Gastroesophageal sphincter (tissue), 4 donors: ENCODE data around the gene PTPRN2. TPM values are rescaled to one million over a fixed set of nuclear protein-coding genes. Genes with fewer than 3 reads are reported as not detected.
"Not testable (repeated sequence)": the region's sequence is repeated elsewhere in the genome, so short reads cannot be mapped to it uniquely, and the experiment has no call there.

Source experiments
- ATAC-seq: fragments of 150-250 bp; one replicate; pipeline ENCODE4 v1.9.1; 2016; ENCODE audit warnings: mild to moderate bottlenecking, moderate library complexity
- H3K27ac ChIP-seq, 4 donors: fragments of 200-600 bp; sonication (generic) in 3 of 4; 1 replicate in 3 of 4; 2 replicates in 1 of 4; pipeline ENCODE4 v1.5.1; 2016 to 2019
- H3K27me3 ChIP-seq: fragments of 200-600 bp; sonication (generic); one replicate; pipeline ENCODE4 v1.5.1; 2019
- H3K36me3 ChIP-seq, 2 donors: fragments of 200-600 bp; sonication (generic); one replicate each; pipeline ENCODE4 v1.5.1; 2019; ENCODE audit warnings: control low read depth in 1 of 2
- H3K4me1 ChIP-seq, 3 donors: fragments of 200-600 bp; sonication (generic); 1 replicate in 2 of 3; 2 replicates in 1 of 3; pipeline ENCODE4 v1.5.1; 2016 to 2019; ENCODE audit warnings: control low read depth in 2 of 3
- H3K4me3 ChIP-seq, 2 donors: fragments of 200-600 bp; sonication (generic); one replicate each; pipeline ENCODE4 v1.5.1; 2019; ENCODE audit warnings: mild to moderate bottlenecking in 1 of 2, moderate library complexity in 1 of 2
- H3K9me3 ChIP-seq, 3 donors: fragments of 200-600 bp; sonication (generic); one replicate each; pipeline ENCODE4 v1.5.1; 2017 to 2019; ENCODE audit warnings: control low read depth in 2 of 3
- EP300 ChIP-seq: sonication (generic); formaldehyde crosslinking; IDR thresholded peaks from one replicate; pipeline ENCODE4 v1.6.1; 2017; ENCODE audit warnings: antibody characterized with exemption, mild to moderate bottlenecking
- POLR2A ChIP-seq, 2 donors: fragments of 450-650 bp; IDR thresholded peaks; one replicate each; pipeline ENCODE4 v1.6.1; 2017; ENCODE audit warnings: antibody characterized with exemption in 2 of 2, mild to moderate bottlenecking in 2 of 2, moderate library complexity in 1 of 2
- POLR2AphosphoS5 ChIP-seq: sonication (generic); formaldehyde crosslinking; IDR thresholded peaks from one replicate; pipeline ENCODE4 v1.6.1; 2017; ENCODE audit warnings: antibody characterized with exemption
- WGBS, 2 donors: methylation state at CpG; one replicate each; pipeline ENCODE4 v1.1.5; 2018; ENCODE audit warnings: low coverage in 1 of 2; 5-methylcytosine and 5-hydroxymethylcytosine counted together
- total RNA-seq, 4 donors: library from RNA; depleted of rRNA; stranded (reverse); fragments of >200 nt; gene quantifications; one replicate each; pipeline ENCODE4 v1.1.0, GENCODE V29; 2016
- TF ChIP-seq, protein P1 (sequence below), 4 experiments: fragments of 200-600 bp in 2 of 4; fragments of 450-650 bp in 2 of 4; sonication (generic) in 1 of 4; IDR thresholded peaks; one replicate each; pipeline ENCODE4 v1.5.1; 2017 to 2019; ENCODE audit warnings: antibody characterized with exemption in 4 of 4, mild to moderate bottlenecking in 2 of 4, moderate library complexity in 2 of 4

Gene PTPRN2
- total RNA-seq, 4 donors from 2014 or later, result 1.7 to 4.7 (median 3.3) TPM

DNA sequence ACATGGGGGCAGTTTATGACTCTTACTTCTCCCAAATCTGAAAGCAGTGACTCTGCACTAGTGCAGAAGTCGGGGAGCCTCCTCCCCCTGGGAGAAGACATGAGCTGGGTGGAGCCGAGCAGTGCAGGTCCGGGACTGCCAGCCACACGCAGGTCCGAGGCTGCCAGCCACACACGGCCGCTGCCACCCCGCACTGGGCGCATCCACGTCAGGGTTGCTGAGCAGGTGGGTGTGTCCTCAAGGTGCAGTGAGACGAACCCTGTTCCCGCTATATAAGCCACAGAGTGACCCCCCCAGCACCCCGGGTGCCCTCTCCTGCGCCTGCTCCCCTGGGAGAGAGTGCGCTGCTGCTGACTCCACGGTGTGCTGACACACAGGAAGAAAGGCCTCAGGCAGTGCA is 430.2 kb downstream of the PTPRN2 start:
- TF ChIP-seq, protein P1, sequence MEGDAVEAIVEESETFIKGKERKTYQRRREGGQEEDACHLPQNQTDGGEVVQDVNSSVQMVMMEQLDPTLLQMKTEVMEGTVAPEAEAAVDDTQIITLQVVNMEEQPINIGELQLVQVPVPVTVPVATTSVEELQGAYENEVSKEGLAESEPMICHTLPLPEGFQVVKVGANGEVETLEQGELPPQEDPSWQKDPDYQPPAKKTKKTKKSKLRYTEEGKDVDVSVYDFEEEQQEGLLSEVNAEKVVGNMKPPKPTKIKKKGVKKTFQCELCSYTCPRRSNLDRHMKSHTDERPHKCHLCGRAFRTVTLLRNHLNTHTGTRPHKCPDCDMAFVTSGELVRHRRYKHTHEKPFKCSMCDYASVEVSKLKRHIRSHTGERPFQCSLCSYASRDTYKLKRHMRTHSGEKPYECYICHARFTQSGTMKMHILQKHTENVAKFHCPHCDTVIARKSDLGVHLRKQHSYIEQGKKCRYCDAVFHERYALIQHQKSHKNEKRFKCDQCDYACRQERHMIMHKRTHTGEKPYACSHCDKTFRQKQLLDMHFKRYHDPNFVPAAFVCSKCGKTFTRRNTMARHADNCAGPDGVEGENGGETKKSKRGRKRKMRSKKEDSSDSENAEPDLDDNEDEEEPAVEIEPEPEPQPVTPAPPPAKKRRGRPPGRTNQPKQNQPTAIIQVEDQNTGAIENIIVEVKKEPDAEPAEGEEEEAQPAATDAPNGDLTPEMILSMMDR (IDR thresholded peaks at IDR 0.05), result no peak
- Histone ChIP-seq H3K9me3 (no peaks in the 10 kb centered on the region), H3K36me3 (no peaks in the 10 kb centered on the region), H3K4me3 (no peak overlapping the region), H3K27ac (no peak overlapping the region), H3K4me1 (no peaks in the 10 kb centered on the region), H3K27me3 (peaks cover 19% of the 10 kb centered on the region)
- no peak for ATAC-seq
- no CpG with 5 or more reads among the region's 16 CpGs for WGBS, 2 donors

DNA sequence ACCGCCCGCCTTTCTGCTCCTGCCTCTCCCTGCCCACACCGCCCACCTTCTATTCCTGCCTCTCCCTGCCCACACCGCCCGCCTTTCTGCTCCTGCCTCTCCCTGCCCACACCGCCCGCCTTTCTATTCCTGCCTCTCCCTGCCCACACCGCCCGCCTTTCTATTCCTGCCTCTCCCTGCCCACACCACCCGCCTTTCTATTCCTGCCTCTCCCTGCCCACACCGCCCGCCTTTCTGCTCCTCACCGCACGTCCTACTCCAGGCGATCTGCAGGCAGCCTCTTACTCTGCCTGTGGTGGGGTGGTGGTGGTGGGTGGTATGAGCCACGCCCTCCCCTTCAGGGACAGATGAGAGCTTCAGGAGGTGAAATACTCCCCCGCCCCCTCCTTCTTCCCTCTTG is 436.4 kb downstream of the PTPRN2 start:
- H3K4me3 ChIP-seq, H3K27ac ChIP-seq, H3K36me3 ChIP-seq, H3K4me1 ChIP-seq, H3K9me3 ChIP-seq: not testable (repeated sequence)
- peak; percentile 36 for ATAC-seq
- WGBS, 2 donors, result 59 to 68% methylated on average over 7 to 14 of the region's 17 CpGs
- H3K27me3 ChIP-seq, result peaks cover 20% of the 10 kb centered on the region

DNA sequence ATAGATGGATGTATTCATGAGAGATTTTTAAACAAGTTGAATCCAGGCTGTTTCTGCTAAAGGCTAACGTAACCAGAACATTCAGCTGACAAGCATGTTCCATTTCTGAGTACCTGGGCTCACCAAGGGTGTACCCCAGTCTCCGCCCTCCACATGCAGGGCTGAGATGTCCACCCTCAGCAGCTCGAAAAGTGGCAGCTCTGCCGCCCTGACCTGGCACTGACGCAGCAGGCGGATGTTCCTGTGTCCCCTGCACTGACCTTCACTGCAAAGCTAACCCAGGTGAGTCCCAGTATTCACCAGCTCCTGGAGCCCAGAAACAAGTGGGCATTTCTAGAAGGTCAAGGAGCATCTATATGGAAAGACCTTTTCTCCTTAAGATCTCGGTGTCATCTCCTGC is 437.4 kb downstream of the PTPRN2 start:
- Histone ChIP-seq H3K4me3 (no peak overlapping the region), H3K27me3 (peaks cover 20% of the 10 kb centered on the region), H3K36me3 (no peaks in the 10 kb centered on the region), H3K4me1 (no peaks in the 10 kb centered on the region), H3K9me3 (peaks cover 0 to 4% (median 0%) of the 10 kb centered on the region in 3 donors), H3K27ac (no peak overlapping the region)
- WGBS, 2 donors, result 47 to 83% methylated on average over 1 to 2 of the region's 7 CpGs
- TF ChIP-seq POLR2A (IDR thresholded peaks at IDR 0.05), result no peak
- no peak for ATAC-seq

DNA sequence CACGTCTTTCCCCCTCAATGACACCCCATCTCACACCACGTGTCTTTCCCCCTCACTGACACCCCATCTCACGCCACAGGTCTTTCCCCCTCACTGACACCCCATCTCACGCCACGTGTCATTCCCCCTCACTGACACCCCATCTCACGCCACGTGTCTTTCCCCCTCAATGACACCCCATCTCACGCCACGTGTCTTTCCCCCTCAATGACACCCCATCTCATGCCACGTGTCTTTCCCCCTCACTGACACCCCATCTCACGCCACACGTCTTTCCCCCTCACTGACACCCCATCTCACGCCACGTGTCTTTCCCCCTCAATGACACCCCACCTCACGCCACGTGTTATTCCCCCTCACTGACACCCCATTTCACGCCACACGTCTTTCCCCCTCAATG is 440.2 kb downstream of the PTPRN2 start:
- H3K36me3 ChIP-seq, ATAC-seq, H3K27ac ChIP-seq, H3K27me3 ChIP-seq, H3K4me1 ChIP-seq, H3K4me3 ChIP-seq: not testable (repeated sequence)
- H3K9me3 ChIP-seq, result peaks cover 0 to 20% (median 0%) of the 10 kb centered on the region in 3 donors
- whole genome bisulfite sequencing, 2 donors, result 85 to 87% methylated on average over 14 to 16 of the region's 18 CpGs

DNA sequence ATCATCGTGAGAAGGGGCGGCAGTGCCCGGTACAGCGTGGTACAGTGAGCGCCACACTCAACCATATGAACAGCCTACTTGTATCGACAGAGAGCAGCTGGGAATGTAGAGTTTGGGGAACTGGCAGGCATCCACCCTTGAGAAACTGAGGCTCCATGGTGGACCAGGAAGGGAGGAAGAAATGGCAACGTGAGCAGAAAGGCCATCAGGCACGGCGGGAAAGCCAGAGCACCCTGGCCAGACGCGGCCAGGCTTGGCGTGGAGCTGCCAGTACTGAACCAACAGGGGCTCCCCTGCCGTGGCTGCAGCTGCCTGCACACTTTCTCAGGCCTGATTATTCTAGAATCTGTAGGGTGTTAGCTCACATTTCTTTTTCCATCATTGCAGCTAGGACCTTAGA is 442.3 kb downstream of the PTPRN2 start:
- H3K36me3 ChIP-seq, result no peaks in the 10 kb centered on the region
- TF ChIP-seq, protein P1 (IDR thresholded peaks at IDR 0.05), result no peak
- TF ChIP-seq POLR2A (IDR thresholded peaks at IDR 0.05) (no peak), POLR2AphosphoS5 (no peak), EP300 (no peak)
- H3K4me3 ChIP-seq, result no peak overlapping the region
- peaks cover 0 to 20% (median 0%) of the 10 kb centered on the region in 3 donors for H3K9me3 ChIP-seq
- no peak for ATAC-seq
- H3K27me3 ChIP-seq, result no peaks in the 10 kb centered on the region
- no peak overlapping the region for H3K27ac ChIP-seq
- no peaks in the 10 kb centered on the region for H3K4me1 ChIP-seq
- 83 to 87% methylated on average over 5 to 7 of the region's 13 CpGs for WGBS, 2 donors

DNA sequence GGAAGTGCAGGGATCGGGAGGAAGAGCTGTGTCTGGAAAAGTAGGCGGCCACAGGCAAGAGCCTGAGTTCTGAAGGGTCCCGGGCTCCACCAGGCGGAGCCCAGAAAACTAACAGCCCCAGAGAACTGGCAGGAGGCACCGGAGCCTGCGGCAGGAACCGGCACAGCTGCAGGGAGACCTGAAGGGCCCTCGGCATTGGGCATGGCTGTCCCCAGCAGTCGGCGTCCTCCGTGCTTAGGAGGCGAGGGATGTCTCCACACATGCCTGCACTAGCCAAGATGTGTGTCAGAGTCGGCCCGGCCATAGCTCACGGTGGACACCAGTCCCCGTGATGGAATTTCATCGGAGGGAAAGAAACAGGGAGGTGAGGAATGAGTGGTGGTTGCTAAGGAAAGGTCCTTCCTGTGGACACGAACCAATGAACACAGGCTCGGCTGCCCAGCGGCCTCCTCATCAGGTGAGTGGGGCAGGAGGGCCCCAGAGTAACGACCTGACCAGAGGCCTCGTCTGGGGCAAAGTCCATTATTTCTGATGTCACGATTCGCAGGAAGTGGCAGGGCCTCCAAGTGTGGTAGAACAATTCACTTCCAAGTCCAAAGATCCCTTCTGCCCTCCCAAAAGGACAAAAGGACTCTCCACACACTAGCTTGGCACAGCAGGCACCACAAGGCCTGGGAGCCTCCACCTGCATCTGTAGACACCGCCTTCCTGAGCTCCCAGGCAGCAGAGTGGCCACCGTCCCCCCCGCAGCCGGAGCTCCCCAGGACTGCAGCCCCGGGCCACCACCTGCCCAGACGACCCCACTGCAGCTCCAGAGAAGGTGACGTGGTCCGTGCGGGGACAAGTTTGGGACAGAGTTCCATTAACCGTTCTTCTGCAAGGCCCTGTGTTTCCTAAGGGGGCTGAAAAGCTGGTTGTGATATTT is 444.2 kb downstream of the PTPRN2 start:
- ATAC-seq, result no peak
- no peaks in the 10 kb centered on the region for H3K27me3 ChIP-seq
- no peaks in the 10 kb centered on the region for H3K36me3 ChIP-seq
- no peak overlapping the region for H3K27ac ChIP-seq
- 79 to 85% methylated on average over 6 to 10 of the region's 34 CpGs for WGBS, 2 donors
- TF ChIP-seq EP300 (no peak), POLR2A (IDR thresholded peaks at IDR 0.05) (no peak), POLR2AphosphoS5 (no peak)
- TF ChIP-seq, protein P1 (IDR thresholded peaks at IDR 0.05), result no peak
- peaks cover 0 to 20% (median 0%) of the 10 kb centered on the region in 3 donors for H3K9me3 ChIP-seq
- no peaks in the 10 kb centered on the region for H3K4me1 ChIP-seq
- H3K4me3 ChIP-seq, result no peak overlapping the region
